ENCODE measurements around the gene PTPRN2.

PTPRN2 gene

GRCh38 chr7:158075633-158076001, 512.0 kb downstream of the PTPRN2 start:
- peak; percentile 17 for DNase-seq

- DNase-seq = peak; percentile 98
Observed at GRCh38 chr7:158074896-158075632, 512.6 kb downstream of the PTPRN2 start.

- no peak for DNase-seq
Observed at GRCh38 chr7:158073845-158074840, 513.5 kb downstream of the PTPRN2 start.

- no peak for DNase-seq
Observed at GRCh38 chr7:158072991-158073730, 514.5 kb downstream of the PTPRN2 start.

- no peak for DNase-seq
Observed at GRCh38 chr7:158070222-158070920, 517.3 kb downstream of the PTPRN2 start.

GRCh38 chr7:158068853-158069252, 518.8 kb downstream of the PTPRN2 start:
- no peak for DNase-seq

- DNase-seq = no peak
Observed at GRCh38 chr7:158067931-158068482, 519.6 kb downstream of the PTPRN2 start.

- DNase-seq = no peak
Observed at GRCh38 chr7:158067219-158067930, 520.2 kb downstream of the PTPRN2 start.

- no peak for DNase-seq
Observed at GRCh38 chr7:158066085-158066484, 521.5 kb downstream of the PTPRN2 start.

- no peak for DNase-seq
Observed at GRCh38 chr7:158065340-158065739, 522.3 kb downstream of the PTPRN2 start.

GRCh38 chr7:158064631-158065030, 523.0 kb downstream of the PTPRN2 start:
- DNase-seq = no peak

GRCh38 chr7:158063850-158064610, 523.6 kb downstream of the PTPRN2 start:
- no peak for DNase-seq

GRCh38 chr7:158062661-158063060, 525.0 kb downstream of the PTPRN2 start:
- DNase-seq = no peak

- no peak for DNase-seq
Observed at GRCh38 chr7:158061884-158062656, 525.6 kb downstream of the PTPRN2 start.

GRCh38 chr7:158061026-158061630, 526.5 kb downstream of the PTPRN2 start:
- DNase-seq = no peak

GRCh38 chr7:158060216-158060615, 527.4 kb downstream of the PTPRN2 start:
- no peak for DNase-seq

GRCh38 chr7:158057446-158057845, 530.2 kb downstream of the PTPRN2 start:
- DNase-seq = no peak

GRCh38 chr7:158056761-158057160, 530.9 kb downstream of the PTPRN2 start:
- no peak for DNase-seq

GRCh38 chr7:158055726-158056510, 531.7 kb downstream of the PTPRN2 start:
- no peak for DNase-seq
